ENCODE data around the gene SOX8.

Gene SOX8

GRCh38 chr16:938136-938535, 43.4 kb upstream of the SOX8 start:
- TF ChIP-seq, protein P1, sequence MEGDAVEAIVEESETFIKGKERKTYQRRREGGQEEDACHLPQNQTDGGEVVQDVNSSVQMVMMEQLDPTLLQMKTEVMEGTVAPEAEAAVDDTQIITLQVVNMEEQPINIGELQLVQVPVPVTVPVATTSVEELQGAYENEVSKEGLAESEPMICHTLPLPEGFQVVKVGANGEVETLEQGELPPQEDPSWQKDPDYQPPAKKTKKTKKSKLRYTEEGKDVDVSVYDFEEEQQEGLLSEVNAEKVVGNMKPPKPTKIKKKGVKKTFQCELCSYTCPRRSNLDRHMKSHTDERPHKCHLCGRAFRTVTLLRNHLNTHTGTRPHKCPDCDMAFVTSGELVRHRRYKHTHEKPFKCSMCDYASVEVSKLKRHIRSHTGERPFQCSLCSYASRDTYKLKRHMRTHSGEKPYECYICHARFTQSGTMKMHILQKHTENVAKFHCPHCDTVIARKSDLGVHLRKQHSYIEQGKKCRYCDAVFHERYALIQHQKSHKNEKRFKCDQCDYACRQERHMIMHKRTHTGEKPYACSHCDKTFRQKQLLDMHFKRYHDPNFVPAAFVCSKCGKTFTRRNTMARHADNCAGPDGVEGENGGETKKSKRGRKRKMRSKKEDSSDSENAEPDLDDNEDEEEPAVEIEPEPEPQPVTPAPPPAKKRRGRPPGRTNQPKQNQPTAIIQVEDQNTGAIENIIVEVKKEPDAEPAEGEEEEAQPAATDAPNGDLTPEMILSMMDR (IDR thresholded peaks at IDR 0.05; ENCODE audit: extremely low read depth, insufficient read depth, missing control alignments): no peak
- DNase-seq (ENCODE audit: low spot score): no peak
- in situ Hi-C loops (cut with MboI; ENCODE audit: low pct_unique_long_range_greater_than_20kb, low sequenced_read_pairs, unreplicated experiment): no loop called here

- in situ Hi-C loops (cut with MboI; ENCODE audit: low pct_unique_long_range_greater_than_20kb, low sequenced_read_pairs, unreplicated experiment): no loop called here
- TF ChIP-seq, protein P1 (IDR thresholded peaks at IDR 0.05; ENCODE audit: extremely low read depth, insufficient read depth, missing control alignments): no peak
- DNase-seq (ENCODE audit: low spot score): no peak
These were observed 42.8 kb upstream of the SOX8 start for GRCh38 chr16:938752-939151.

DNA sequence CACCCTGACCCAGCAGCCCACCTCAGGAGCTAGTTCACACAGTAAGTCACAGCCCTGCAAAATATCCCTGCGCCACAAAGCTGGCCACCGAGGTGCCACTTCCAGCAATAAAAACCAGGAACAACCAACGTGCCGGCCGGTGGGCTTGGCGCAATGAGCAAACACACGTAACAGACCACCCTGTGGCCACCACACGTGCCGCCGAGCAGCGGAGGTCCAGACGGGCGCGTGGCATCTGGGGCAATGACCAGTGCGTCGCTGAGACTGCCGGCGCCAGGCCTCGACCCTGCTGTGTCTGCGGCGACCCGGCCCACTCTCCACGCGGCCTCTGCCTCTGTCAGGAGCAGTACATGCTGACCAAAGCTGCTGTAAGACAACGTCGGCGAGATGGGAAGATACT, 42.3 kb upstream of the SOX8 start:
- in situ Hi-C loops (cut with MboI; ENCODE audit: low pct_unique_long_range_greater_than_20kb, low sequenced_read_pairs, unreplicated experiment): no loop called here
- DNase-seq (ENCODE audit: low spot score): no peak
- TF ChIP-seq, protein P1 (IDR thresholded peaks at IDR 0.05; ENCODE audit: extremely low read depth, insufficient read depth, missing control alignments): no peak

DNA sequence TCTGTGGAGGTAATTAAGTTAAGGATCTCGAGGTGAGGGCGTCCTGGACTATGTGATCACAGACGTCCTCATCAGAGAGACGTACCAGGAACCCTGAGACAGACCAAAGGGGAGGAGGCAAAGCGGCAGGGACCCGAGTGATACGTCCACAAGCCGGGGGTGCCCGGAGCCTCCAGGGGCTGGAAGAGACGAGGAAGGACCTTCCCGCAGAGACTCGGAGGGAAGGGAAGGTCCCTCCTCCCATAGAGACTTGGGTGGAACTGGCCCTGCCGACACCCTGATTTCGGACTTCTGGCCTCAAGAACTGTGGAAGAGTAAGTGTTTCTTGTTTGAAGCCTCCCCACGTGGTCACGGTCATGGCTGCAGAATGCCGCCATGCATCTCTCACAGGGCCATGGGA, 41.6 kb upstream of the SOX8 start:
- TF ChIP-seq, protein P1 (IDR thresholded peaks at IDR 0.05; ENCODE audit: extremely low read depth, insufficient read depth, missing control alignments): no peak
- in situ Hi-C loops (cut with MboI; ENCODE audit: low pct_unique_long_range_greater_than_20kb, low sequenced_read_pairs, unreplicated experiment): no loop called here
- DNase-seq (ENCODE audit: low spot score): no peak

DNA sequence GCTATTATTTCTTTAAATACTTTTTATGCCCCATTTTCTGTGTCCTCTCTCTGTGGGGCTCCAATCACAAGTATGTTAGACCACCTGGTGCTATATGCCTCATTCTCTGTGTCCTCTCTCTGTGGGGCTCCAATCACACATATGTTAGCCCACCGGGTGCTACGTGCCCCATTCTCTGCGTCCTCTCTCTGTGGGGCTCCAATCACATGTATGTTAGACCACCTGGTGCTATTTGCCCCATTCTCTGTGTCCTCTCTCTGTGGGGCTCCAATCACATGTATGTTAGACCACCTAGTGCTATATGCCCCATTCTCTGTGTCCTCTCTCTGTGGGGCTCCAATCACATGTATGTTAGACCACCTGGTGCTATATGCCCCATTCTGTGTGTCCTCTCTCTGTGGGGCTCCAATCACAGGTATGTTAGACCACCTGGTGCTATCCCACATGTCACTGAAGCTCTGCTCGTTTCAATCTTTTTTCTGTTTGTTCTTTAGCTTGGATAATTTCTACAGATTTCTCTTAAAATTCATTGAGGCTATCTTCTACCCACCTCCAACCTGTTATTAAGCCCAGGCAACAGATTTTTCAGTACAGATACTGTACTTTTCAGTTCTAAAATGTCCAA, 39.0 kb upstream of the SOX8 start:
- DNase-seq (ENCODE audit: low spot score): no peak
- TF ChIP-seq, protein P1 (IDR thresholded peaks at IDR 0.05; ENCODE audit: extremely low read depth, insufficient read depth, missing control alignments): no peak
- in situ Hi-C loops (cut with MboI; ENCODE audit: low pct_unique_long_range_greater_than_20kb, low sequenced_read_pairs, unreplicated experiment): no loop called here

DNA sequence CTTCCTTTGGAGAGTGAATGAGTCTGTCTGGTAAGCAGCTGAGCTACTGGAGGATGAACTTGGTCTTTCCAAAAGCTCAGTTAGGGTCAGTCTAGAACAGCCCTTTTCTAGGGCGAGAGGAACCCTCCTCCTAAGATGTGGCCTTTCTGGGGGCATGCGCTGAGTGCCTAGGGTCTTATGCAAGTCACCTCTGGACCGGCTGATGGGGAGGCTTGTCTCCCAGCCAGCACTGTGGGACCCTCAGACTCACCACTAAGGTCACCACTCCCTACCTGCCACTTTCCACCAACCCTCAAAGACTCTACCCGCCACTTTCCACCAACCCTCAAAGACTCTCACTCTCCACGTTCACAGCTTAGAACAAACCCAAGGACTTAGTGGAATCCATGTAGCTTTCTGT, 37.6 kb upstream of the SOX8 start:
- TF ChIP-seq, protein P1 (IDR thresholded peaks at IDR 0.05; ENCODE audit: extremely low read depth, insufficient read depth, missing control alignments): no peak
- in situ Hi-C loops (cut with MboI; ENCODE audit: low pct_unique_long_range_greater_than_20kb, low sequenced_read_pairs, unreplicated experiment): no loop called here
- no peak for DNase-seq (ENCODE audit: low spot score)

All from GM13977 (cell line).